A549 treated with DMSO at 1 μM for 4 hours (cell line): ENCODE measurements around the gene FEZF1. TPM values are rescaled to one million over a fixed set of nuclear protein-coding genes. Genes with fewer than 3 reads are reported as not detected.

ENCODE experiments used
- total RNA-seq: library from RNA; stranded (reverse); fragments of 200-300 nt; extraction: Qiagen RNA extraction; gene quantifications from 5 replicates; pipeline ENCODE4 v1.2.3, GENCODE V29; 2022; ENCODE audit warnings: low read depth

The FEZF1 gene
- not detected in 5 replicates for total RNA-seq

GRCh38 chr7:122304319-122304975 is at the start of gene FEZF1:
Gene FEZF1 (minus strand): TSS chr7:122304750. CDS start chr7:122304437, 313 bp downstream.

Other genes starting within 250 kb of the FEZF1 start
- gene AASS, start 160.5 kb downstream of the FEZF1 start, total RNA-seq, result 0.06 to 0.07 TPM in 2 of 5 replicates, not detected in the others